Astrocyte of the cerebellum (primary cell): ENCODE measurements around the gene WNK2.

Experiments
- DNase-seq: peaks from one replicate; pipeline ENCODE4 v3.0.0-alpha.2; 2011; ENCODE audit warnings: low read depth
- H3K4me3 ChIP-seq: 2 replicates; pipeline ENCODE4 v1.5.1; 2011; ENCODE audit warnings: mild to moderate bottlenecking, low read depth, low read length, moderate library complexity
- CTCF ChIP-seq: IDR thresholded peaks from 2 replicates; pipeline ENCODE4 v1.5.1; 2012; ENCODE audit warnings: low read length, low read depth, moderate library complexity, mild to moderate bottlenecking; ENCODE audit errors: missing control alignments
- in situ Hi-C: cut with HindIII; loops from 2 replicates; pipeline ENCODE4 v1.10.0; 2017; ENCODE audit warnings: low sequenced_read_pairs

Gene WNK2

GRCh38 chr9:93228030-93228429 lies 44.1 kb downstream of the WNK2 start:
- TF ChIP-seq CTCF: no peak
- no peak overlapping the region for H3K4me3 ChIP-seq
- in situ Hi-C loops: no loop called here
- DNase-seq: no peak

GRCh38 chr9:93228453-93228852 lies 44.5 kb downstream of the WNK2 start:
- DNase-seq: no peak
- H3K4me3 ChIP-seq: no peak overlapping the region
- in situ Hi-C loops: no loop called here
- TF ChIP-seq CTCF: no peak

- H3K4me3 ChIP-seq: no peak overlapping the region
- in situ Hi-C loops: no loop called here
- DNase-seq: no peak
- TF ChIP-seq CTCF: no peak
Observed at GRCh38 chr9:93229636-93230035, 45.7 kb downstream of the WNK2 start.

GRCh38 chr9:93230185-93230584 lies 46.2 kb downstream of the WNK2 start:
- no peak overlapping the region for H3K4me3 ChIP-seq
- DNase-seq: no peak
- in situ Hi-C loops: no loop called here
- no peak for TF ChIP-seq CTCF

GRCh38 chr9:93230601-93231000 lies 46.7 kb downstream of the WNK2 start:
- in situ Hi-C loops: no loop called here
- no peak for TF ChIP-seq CTCF
- H3K4me3 ChIP-seq: no peak overlapping the region
- DNase-seq: no peak

- in situ Hi-C loops: no loop called here
- TF ChIP-seq CTCF: no peak
- DNase-seq: no peak
- H3K4me3 ChIP-seq: no peak overlapping the region
Observed at GRCh38 chr9:93231121-93231694, 47.3 kb downstream of the WNK2 start.

GRCh38 chr9:93231716-93232115 lies 47.8 kb downstream of the WNK2 start:
- no peak for TF ChIP-seq CTCF
- in situ Hi-C loops: no loop called here

More at GRCh38 chr9:93231716-93232115, 47.8 kb downstream of the WNK2 start:
- no peak for DNase-seq
- no peak overlapping the region for H3K4me3 ChIP-seq
